PC-3 (cell line): ENCODE measurements around the gene PIK3IP1.

Experiments used
- EZH2 ChIP-seq: fragments of 300-600 bp; sonication (generic); IDR thresholded peaks from one replicate; pipeline ENCODE4 v1.6.1; 2017; ENCODE audit warnings: antibody characterized with exemption, mild to moderate bottlenecking, low read length; ENCODE audit not compliant: unreplicated experiment
- EZH2phosphoT487 ChIP-seq: fragments of 300-600 bp; sonication (generic); IDR thresholded peaks from 2 replicates; pipeline ENCODE4 v1.6.1; 2018; ENCODE audit warnings: mild to moderate bottlenecking, antibody characterized with exemption, low read length, borderline replicate concordance
- TF ChIP-seq, protein P1 (sequence below): fragments of 300-600 bp; sonication (generic); conservative IDR thresholded peaks from 2 replicates; pipeline ENCODE4 v1.5.1; 2017; ENCODE audit warnings: antibody characterized with exemption, low read depth, mild to moderate bottlenecking, low read length

DNA sequence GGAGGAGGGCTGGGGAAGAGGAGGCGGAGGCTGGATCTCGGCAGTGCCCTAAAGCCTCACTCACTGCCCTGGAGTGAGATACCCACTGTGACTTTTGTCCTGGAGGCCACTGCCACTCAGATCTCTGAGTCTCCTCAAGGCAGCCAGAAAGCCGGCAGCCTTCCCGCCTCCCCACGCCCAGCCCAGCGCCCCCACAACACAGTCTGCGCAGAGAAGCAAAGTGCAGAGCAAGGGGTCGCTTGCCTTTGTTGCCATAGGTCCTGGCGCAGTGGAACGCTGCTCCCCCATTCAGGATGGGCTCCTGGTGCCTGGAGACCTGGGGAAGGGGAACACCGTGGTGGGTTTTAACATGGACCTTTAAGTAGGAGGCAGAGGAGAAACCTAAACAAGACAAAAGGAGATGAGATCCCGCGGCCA is 36.3 kb upstream of the PIK3IP1 start:
- TF ChIP-seq EZH2: no peak
- TF ChIP-seq, protein P1, sequence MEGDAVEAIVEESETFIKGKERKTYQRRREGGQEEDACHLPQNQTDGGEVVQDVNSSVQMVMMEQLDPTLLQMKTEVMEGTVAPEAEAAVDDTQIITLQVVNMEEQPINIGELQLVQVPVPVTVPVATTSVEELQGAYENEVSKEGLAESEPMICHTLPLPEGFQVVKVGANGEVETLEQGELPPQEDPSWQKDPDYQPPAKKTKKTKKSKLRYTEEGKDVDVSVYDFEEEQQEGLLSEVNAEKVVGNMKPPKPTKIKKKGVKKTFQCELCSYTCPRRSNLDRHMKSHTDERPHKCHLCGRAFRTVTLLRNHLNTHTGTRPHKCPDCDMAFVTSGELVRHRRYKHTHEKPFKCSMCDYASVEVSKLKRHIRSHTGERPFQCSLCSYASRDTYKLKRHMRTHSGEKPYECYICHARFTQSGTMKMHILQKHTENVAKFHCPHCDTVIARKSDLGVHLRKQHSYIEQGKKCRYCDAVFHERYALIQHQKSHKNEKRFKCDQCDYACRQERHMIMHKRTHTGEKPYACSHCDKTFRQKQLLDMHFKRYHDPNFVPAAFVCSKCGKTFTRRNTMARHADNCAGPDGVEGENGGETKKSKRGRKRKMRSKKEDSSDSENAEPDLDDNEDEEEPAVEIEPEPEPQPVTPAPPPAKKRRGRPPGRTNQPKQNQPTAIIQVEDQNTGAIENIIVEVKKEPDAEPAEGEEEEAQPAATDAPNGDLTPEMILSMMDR: no peak
- no peak for TF ChIP-seq EZH2phosphoT487
